ENCODE results near the gene CNGB1.

DNA sequence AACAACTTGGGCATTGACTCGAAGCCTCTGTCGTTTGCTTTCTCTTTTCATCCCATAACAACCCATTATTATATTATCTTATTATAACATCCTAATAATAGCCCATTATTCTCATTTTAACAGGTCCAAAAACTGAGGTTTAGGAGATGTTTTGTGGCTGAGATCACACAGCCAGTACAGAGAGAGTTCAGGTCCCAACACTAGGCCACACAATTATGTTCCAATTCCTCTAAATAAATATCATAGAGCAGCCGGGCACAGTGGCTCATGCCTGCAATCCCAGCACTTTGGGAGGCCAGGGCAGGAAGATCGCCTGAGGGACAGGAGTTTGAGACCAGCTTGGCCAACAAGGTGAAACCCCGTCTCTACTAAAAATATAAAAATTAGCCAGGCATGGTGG lies 128.3 kb downstream of the CNGB1 start:
- TF ChIP-seq POLR2A (IDR thresholded peaks at IDR 0.05) = no peak
- TF ChIP-seq, protein P1, sequence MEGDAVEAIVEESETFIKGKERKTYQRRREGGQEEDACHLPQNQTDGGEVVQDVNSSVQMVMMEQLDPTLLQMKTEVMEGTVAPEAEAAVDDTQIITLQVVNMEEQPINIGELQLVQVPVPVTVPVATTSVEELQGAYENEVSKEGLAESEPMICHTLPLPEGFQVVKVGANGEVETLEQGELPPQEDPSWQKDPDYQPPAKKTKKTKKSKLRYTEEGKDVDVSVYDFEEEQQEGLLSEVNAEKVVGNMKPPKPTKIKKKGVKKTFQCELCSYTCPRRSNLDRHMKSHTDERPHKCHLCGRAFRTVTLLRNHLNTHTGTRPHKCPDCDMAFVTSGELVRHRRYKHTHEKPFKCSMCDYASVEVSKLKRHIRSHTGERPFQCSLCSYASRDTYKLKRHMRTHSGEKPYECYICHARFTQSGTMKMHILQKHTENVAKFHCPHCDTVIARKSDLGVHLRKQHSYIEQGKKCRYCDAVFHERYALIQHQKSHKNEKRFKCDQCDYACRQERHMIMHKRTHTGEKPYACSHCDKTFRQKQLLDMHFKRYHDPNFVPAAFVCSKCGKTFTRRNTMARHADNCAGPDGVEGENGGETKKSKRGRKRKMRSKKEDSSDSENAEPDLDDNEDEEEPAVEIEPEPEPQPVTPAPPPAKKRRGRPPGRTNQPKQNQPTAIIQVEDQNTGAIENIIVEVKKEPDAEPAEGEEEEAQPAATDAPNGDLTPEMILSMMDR (IDR thresholded peaks at IDR 0.05) = no peak

All from Peyer's patch (tissue), 4 donors.